Measurements from ENCODE around the gene FASTKD2.

Gene FASTKD2

GRCh38 chr2:206840999-206841398 lies 75.6 kb downstream of the FASTKD2 start:
- DNase-seq = no peak
